ENCODE measurements around the gene RGS11. TPM values are rescaled to one million over a fixed set of nuclear protein-coding genes. Genes with fewer than 3 reads are reported as not detected.

Gene RGS11
- total RNA-seq, 2 donors from 2014 or later = not detected

DNA sequence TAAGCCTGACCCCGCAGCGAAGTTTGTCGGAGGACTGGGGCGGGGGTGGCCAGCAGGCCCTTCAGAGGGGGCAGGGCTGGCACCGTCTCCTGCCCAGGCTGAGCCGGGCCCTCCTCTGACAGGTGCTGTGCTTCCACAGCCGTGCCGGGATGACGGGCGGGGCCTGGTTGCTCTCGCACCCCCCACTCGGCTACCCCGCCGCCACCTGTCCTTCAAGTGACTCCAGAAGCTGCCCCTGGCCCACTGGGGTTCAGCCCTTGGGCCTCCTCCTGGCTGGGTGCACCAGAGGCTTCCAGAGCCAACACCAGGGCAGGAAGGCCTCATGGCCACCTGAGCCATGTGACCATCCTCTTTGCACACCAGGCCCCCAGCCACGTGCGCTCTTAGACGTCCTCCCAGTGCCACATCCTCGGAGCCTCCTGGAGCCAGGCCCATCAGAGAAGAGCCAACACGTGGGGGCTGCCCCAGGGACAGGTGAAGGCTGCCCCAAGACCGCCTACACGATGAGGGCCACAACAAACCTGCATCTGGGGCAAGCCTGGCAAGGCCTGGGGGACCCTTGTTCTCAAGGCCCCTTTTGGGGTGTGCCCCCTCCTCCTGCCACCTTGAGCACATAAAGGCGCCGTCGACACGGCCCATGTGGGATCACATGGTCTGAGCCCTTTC lies 14.4 kb upstream of the RGS11 start:
- Mint-ChIP-seq H3K27me3 (no peaks in the 10 kb centered on the region), H3K27ac (no peak overlapping the region), H3K9me3 (no peaks in the 10 kb centered on the region), H3K4me1 (ENCODE audit: low read depth in 2 of 2) (peaks cover 0 to 4% of the 10 kb centered on the region in 2 donors), H3K36me3 (no peaks in the 10 kb centered on the region), H3K4me3 (no peak overlapping the region)
- ATAC-seq = no peak
- DNase-seq (ENCODE audit: low spot score) = no peak

DNA sequence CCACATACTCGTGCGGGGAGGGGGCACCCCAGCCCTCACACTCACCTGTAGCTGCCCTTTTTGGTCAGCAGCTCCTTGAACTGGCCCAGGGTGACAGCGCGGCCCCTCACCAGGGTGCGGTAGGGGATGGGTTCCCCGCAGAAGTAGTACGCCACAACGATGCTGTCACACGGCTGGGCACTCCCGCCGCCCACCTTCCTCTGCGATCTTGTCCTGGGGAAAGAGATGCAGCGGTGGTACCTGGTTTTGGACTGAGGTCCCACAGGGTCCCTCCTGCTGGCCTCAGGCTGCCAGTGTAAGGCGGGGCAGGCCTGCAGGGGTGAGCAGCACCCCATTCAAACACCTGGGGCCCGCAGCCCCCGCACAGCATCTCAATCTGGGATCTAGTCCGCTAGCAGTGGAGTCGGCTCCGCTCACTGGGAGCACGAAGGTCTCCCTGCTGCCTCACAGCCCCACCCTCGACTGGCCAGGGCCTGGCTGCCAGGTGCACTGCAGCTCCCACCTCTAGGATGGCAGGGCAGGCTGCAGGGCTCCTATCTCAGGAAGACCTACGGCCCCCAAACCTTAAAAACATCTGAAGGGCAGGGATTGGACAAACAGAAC lies 13.8 kb upstream of the RGS11 start:
- DNase-seq (ENCODE audit: low spot score) (no peak), ATAC-seq (no peak)
- Mint-ChIP-seq H3K4me3 (no peak overlapping the region), H3K4me1 (ENCODE audit: low read depth in 2 of 2) (peaks cover 0 to 4% of the 10 kb centered on the region in 2 donors), H3K27me3 (no peaks in the 10 kb centered on the region), H3K36me3 (no peaks in the 10 kb centered on the region), H3K27ac (no peak overlapping the region), H3K9me3 (no peaks in the 10 kb centered on the region)

DNA sequence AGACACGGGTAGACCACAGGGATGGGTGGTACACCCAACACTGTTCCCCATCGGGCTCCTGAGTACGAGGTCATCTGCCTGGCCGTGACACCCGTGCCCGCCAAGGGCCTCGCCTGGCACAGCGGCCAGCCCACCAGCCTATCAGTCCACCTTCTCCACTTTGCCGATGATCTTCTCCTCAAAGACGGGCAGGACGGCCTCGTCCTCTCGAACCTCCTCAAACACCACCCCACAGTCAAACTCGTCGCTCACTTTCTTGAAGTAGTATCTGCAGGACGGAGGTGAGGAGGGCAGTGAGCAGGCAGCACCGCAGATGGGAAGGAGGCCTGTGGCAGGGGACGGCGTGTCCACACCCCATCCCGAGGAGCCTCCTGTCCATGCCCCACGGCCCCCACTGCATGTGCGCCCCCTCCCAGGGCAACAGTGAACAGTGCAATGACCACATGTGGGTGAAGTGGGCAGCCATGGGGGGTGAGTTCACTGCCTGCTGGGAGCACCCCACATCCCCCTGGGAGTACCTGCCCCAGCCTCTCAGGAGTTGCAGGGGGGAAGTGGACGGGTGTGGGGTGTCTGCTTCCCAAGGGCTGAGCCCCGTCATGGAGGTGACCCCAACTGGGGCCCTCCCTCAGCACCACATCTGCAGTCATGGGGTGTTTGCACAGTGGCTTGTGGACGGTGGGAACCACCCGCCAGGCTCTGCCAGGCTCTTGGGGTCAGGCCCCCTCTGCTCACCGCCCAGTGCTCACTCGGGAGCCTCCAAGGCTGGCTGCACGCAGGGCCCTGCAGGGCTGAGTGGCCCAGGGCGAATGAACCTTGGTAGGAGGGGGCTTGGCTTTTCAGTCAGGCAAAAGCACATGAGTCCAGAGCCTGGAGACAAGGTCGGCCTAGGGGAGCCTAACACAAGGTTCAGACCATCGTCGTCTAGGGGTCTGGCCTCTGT lies 12.5 kb upstream of the RGS11 start:
- no peak overlapping the region for H3K27ac Mint-ChIP-seq
- no peaks in the 10 kb centered on the region for H3K9me3 Mint-ChIP-seq

DNA sequence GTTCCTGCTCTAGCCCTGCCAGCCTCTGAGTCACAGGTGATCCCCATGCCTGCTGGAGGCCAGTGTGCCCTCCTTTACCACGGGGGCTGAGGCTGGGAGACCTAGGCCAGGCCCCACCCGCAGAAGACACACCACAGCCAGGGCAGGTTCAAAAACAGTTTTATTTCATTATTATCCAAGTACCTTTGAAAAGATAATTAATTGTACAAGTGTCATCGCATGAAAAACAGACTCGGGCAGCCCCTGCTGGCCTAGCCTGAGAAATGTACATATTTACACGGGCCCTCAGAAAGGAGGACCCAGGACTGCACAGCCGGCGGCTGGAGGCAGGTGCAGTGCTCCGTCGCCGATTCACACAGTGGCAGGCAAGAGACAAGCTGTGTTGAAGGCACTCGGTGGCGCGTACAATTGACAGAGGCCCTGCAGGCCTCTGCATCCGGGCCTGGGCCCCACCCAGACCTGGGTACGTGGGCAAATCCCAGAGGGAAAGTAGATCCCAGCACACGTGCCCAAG lies 11.6 kb upstream of the RGS11 start:
- H3K36me3 Mint-ChIP-seq = no peaks in the 10 kb centered on the region
- H3K27me3 Mint-ChIP-seq = no peaks in the 10 kb centered on the region
- ATAC-seq (no peak), DNase-seq (ENCODE audit: low spot score) (no peak)
- no peak overlapping the region for H3K4me3 Mint-ChIP-seq
- H3K27ac Mint-ChIP-seq = no peak overlapping the region
- H3K4me1 Mint-ChIP-seq (ENCODE audit: low read depth in 2 of 2) = peaks cover 0 to 2% of the 10 kb centered on the region in 2 donors
- no peaks in the 10 kb centered on the region for H3K9me3 Mint-ChIP-seq

More for the DNA sequence above, 12.5 kb upstream of the RGS11 start:
- Mint-ChIP-seq H3K4me1 (ENCODE audit: low read depth in 2 of 2) (peaks cover 0 to 4% of the 10 kb centered on the region in 2 donors), H3K36me3 (no peaks in the 10 kb centered on the region), H3K4me3 (no peak overlapping the region), H3K27me3 (no peaks in the 10 kb centered on the region)
- DNase-seq (ENCODE audit: low spot score) (no peak), ATAC-seq (no peak)

DNA sequence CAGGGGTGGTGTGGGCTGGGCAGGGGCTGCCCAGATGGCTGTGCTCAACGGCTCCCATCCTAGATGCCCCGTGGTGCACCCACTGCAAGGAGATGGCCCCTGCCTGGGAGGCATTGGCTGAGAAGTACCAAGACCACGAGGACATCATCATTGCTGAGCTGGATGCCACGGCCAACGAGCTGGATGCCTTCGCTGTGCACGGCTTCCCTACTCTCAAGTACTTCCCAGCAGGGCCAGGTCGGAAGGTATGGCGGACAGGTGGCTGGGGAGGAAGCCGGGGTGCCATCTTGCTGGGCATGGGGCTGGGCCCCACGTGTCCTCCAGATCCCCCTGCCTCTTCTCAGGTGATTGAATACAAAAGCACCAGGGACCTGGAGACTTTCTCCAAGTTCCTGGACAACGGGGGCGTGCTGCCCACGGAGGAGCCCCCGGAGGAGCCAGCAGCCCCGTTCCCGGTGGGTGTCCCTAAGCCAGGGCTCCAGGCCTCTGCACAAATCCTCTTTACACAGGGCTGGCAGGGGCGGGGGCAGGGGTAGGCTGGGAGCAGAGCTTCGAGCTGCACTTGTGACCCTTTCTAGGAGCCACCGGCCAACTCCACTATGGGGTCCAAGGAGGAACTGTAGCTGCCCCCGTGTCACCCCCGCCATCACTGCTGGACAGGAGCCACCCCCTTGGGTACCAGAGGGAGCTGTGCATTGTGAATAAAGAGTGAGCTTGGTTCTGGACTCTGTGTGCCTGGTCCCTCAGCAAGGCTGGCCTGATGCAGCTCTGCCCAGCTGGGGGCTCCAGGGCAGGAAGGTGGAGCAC lies 10.9 kb upstream of the RGS11 start:
- no peaks in the 10 kb centered on the region for H3K36me3 Mint-ChIP-seq
- no peak overlapping the region for H3K27ac Mint-ChIP-seq
- no peaks in the 10 kb centered on the region for H3K9me3 Mint-ChIP-seq
- H3K27me3 Mint-ChIP-seq = no peaks in the 10 kb centered on the region
- DNase-seq (ENCODE audit: low spot score) (no peak), ATAC-seq (no peak)
- H3K4me3 Mint-ChIP-seq = no peak overlapping the region
- H3K4me1 Mint-ChIP-seq (ENCODE audit: low read depth in 2 of 2) = peaks cover 0 to 2% of the 10 kb centered on the region in 2 donors

DNA sequence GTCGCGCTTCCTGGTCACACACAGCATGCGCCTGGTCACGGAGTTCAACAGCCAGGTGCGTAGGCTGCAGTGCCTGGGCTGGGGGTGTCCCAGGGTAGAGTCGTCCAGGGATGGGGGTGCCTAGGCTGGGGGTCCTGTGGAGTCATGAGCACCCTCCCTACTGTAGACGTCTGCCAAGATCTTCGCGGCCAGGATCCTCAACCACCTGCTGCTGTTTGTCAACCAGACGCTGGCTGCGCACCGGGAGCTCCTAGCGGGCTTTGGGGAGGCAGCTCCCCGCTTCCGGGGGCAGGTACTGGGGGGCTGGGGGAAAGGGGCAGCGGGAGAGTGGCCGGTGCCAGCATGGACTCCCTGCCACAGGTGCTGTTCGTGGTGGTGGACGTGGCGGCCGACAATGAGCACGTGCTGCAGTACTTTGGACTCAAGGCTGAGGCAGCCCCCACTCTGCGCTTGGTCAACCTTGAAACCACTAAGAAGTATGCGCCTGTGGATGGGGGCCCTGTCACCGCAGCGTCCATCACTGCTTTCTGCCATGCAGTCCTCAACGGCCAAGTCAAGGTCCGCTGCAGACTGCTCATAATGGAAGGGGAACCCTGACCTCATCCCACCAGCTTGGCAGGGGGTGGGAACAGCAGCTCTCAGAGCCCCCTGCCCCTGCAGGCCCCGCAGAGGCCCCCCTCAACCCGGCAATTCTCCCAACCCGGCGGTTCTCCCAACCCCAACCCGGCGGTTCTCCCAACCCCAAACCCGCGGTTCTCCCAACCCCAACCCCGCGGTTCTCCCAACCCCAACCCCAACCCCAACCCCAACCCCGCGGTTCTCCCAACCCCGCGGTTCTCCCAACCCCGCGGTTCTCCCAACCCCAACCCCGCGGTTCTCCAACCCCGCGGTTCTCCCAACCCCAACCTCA lies 9.7 kb upstream of the RGS11 start:
- no peak overlapping the region for H3K4me3 Mint-ChIP-seq
- no peaks in the 10 kb centered on the region for H3K9me3 Mint-ChIP-seq
- H3K27ac Mint-ChIP-seq = no peak overlapping the region
- no peaks in the 10 kb centered on the region for H3K27me3 Mint-ChIP-seq
- no peak for DNase-seq (ENCODE audit: low spot score)
- no peaks in the 10 kb centered on the region for H3K4me1 Mint-ChIP-seq (ENCODE audit: low read depth in 2 of 2)
- ATAC-seq = no peak
- no peaks in the 10 kb centered on the region for H3K36me3 Mint-ChIP-seq

DNA sequence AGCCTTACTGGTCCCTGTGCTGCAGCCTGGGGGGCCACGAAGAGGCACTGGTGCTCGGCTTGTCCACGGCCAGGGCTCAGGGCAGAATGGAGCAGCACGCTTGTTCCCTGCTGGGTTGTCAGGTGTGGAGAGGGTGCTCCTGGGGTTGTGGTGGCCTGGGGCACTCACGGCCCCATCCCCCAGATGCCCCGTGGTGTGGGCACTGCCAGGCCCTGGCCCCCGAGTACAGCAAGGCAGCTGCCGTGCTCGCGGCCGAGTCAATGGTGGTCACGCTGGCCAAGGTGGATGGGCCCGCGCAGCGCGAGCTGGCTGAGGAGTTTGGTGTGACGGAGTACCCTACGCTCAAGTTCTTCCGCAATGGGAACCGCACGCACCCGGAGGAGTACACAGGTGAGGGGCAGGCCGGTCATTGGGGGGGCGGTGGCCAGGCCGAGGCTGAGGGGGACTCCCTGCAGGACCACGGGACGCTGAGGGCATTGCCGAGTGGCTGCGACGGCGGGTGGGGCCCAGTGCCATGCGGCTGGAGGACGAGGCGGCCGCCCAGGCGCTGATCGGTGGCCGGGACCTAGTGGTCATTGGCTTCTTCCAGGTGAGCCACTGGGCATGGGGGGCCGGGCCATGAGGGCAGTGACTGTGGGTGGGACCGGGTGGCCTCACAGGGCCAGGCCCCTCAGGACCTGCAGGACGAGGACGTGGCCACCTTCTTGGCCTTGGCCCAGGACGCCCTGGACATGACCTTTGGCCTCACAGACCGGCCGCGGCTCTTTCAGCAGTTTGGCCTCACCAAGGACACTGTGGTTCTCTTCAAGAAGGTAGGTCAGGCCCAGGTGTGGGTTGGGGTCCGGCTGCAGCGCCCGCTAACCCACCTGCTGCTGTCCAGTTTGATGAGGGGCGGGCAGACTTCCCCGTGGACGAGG lies 8.7 kb upstream of the RGS11 start:
- Mint-ChIP-seq H3K9me3 (no peaks in the 10 kb centered on the region), H3K4me1 (ENCODE audit: low read depth in 2 of 2) (no peaks in the 10 kb centered on the region), H3K4me3 (no peak overlapping the region), H3K27ac (no peak overlapping the region), H3K27me3 (no peaks in the 10 kb centered on the region), H3K36me3 (no peaks in the 10 kb centered on the region)
- ATAC-seq (peak in 1 of 2 donors; percentile 9), DNase-seq (ENCODE audit: low spot score) (no peak)

DNA sequence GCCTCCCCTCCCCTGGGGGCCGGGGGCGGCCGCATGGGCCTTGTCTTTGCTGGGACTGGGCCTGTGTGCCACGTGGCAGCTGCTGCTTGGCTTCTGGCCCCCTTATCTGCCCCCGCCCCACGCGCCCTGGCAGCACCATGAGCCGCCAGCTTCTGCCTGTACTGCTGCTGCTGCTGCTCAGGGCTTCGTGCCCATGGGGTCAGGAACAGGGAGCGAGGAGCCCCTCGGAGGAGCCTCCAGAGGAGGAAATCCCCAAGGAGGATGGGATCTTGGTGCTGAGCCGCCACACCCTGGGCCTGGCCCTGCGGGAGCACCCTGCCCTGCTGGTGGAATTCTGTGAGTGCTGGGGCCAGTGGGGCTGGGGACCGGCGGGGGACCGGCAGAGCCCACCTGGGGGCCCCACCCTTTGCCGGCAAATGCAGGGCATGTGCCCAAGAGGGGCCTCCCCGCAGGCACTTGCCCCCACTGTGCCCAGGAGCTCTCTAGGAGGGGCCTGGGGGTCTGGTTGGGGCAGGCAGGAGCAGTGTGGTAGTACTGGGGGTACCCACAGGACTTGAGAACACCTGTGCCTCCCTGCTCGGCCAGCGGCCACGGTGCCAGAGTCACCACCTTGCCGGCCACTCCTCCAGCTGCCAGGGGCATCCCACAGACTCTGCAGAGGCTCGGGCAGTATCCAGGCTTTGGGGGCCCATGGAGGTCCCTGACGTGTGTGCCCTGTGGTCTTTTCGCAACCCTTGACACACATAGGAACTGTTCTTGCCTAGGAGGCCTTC lies 7.5 kb upstream of the RGS11 start, which contains the start of gene PDIA2:
Gene PDIA2 (plus strand): TSS at position 132 of the 773 bp plus-strand sequence. CDS start 6 bp downstream, at position 138.
- Mint-ChIP-seq H3K36me3 (no peaks in the 10 kb centered on the region), H3K4me3 (no peak within 1 kb of the TSS), H3K27me3 (no peaks in the 10 kb centered on the region), H3K27ac (no peak within 1 kb of the TSS), H3K4me1 (ENCODE audit: low read depth in 2 of 2) (peaks cover 6 to 7% of the 10 kb centered on the region in 2 donors), H3K9me3 (no peaks in the 10 kb centered on the region)
- no peak for DNase-seq (ENCODE audit: low spot score)
- ATAC-seq = no peak

DNA sequence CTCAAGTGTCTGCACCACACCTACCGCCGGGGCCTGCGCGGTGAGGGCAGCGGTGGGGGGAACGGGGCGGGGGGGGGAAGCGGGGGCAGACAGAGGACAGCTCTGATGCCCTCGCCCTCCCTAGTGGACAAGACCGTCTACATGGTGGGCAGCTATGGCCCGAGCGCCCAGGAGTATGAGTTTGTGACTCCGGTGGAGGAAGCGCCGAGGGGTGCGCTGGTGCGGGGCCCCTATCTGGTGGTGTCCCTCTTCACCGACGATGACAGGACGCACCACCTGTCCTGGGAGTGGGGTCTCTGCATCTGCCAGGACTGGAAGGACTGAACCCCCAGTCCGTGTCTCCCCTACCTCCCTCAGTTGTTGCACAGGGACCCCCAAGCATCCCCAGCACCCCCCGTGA lies 6.7 kb upstream of the RGS11 start:
- Mint-ChIP-seq H3K27ac (no peak overlapping the region), H3K4me1 (ENCODE audit: low read depth in 2 of 2) (peaks cover 6 to 7% of the 10 kb centered on the region in 2 donors), H3K4me3 (no peak overlapping the region), H3K36me3 (no peaks in the 10 kb centered on the region), H3K9me3 (no peaks in the 10 kb centered on the region), H3K27me3 (no peaks in the 10 kb centered on the region)
- no peak for ATAC-seq
- DNase-seq (ENCODE audit: low spot score) = no peak

DNA sequence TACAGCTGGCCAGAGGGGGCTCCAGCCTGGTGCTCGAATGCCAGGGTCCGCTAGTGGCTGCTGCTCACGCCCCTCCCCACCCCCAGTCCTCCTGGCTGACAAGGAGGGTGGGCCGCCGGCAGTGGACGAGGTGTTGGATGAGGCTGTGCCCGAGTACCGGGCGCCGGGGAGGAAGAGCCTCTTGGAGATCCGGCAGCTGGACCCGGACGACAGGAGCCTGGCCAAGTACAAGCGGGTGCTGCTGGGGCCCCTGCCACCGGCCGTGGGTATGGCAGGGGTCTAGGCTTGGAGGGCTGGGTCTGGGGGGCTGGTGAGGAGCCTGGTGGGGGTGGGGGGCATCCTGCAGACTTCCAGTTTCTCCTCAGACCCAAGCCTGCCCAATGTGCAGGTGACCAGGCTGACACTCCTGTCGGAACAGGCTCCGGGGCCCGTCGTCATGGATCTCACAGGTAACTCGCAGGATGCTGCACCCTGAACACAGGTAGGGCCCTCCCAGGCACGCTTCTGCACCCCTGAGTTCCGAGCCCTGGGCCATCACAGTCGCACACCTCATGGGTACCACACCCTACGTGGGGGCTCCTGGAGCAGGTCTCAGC lies 6.0 kb upstream of the RGS11 start:
- H3K36me3 Mint-ChIP-seq = no peaks in the 10 kb centered on the region
- no peak overlapping the region for H3K27ac Mint-ChIP-seq
- peaks cover 6 to 7% of the 10 kb centered on the region in 2 donors for H3K4me1 Mint-ChIP-seq (ENCODE audit: low read depth in 2 of 2)
- H3K4me3 Mint-ChIP-seq = no peak overlapping the region
- no peaks in the 10 kb centered on the region for H3K27me3 Mint-ChIP-seq
- no peak for ATAC-seq
- DNase-seq (ENCODE audit: low spot score) = no peak
- H3K9me3 Mint-ChIP-seq = no peaks in the 10 kb centered on the region

Data from natural killer cell treated with Interleukin-12 subunit alpha and Interleukin-12 subunit beta and Interleukin-15 and Interleukin-18, amount 100 ng/mL, for 72 hours (primary cell).